IMR-90 (cell line): ENCODE results near the gene CRB1. TPM values are rescaled to one million over a fixed set of nuclear protein-coding genes. Genes with fewer than 3 reads are reported as not detected.

ENCODE experiments used
- ATAC-seq: fragments of 200-7000 bp; cut with Tn5 transposase; 2 replicates; pipeline ENCODE4 v1.9.1; 2020; ENCODE audit warnings: low read depth, mild to moderate bottlenecking, moderate library complexity
- BruUV-seq: library from RNA; stranded (reverse); fragments of 400-500 nt; replicated peaks from 2 replicates; lab custom pipeline; 2021; lab: Mats Ljungman, UMichigan
- CTCF ChIA-PET: fragments of 300-600 bp; formaldehyde crosslinking; extraction: SDS; loops from one replicate; lab custom pipeline; 2021; ENCODE audit warnings: antibody characterized with exemption; lab: Yijun Ruan, JAX
- POLR2A ChIA-PET: fragments of 300-600 bp; sonication (Branson Sonifier 250); formaldehyde crosslinking; loops from one replicate; lab custom pipeline; 2022; ENCODE audit warnings: antibody characterized with exemption; ENCODE audit not compliant: unreplicated experiment; lab: Charles Lee
- DNase-seq: peaks from one replicate; pipeline ENCODE4 v3.0.0; 2013
- H2AFZ ChIP-seq: replicated peaks from 2 replicates; pipeline ENCODE3; 2013; ENCODE audit warnings: low read length, mild to moderate bottlenecking; ENCODE audit not compliant: poor library complexity
- H2AK5ac ChIP-seq: 2 replicates; pipeline ENCODE4 v1.6.1; 2013; ENCODE audit warnings: low read depth, low read length, inconsistent platforms
- H2AK9ac ChIP-seq: replicated peaks from 2 replicates; pipeline ENCODE3; 2013; ENCODE audit warnings: mild to moderate bottlenecking, low read depth, low read length, moderate library complexity; ENCODE audit not compliant: poor library complexity
- H2BK120ac ChIP-seq: 2 replicates; pipeline ENCODE4 v1.6.1; 2013; ENCODE audit warnings: low read depth, low read length, inconsistent platforms
- H2BK15ac ChIP-seq: 3 replicates; pipeline ENCODE4 v1.6.1; 2013; ENCODE audit warnings: low read depth, low read length, inconsistent platforms
- H2BK20ac ChIP-seq: 2 replicates; pipeline ENCODE4 v1.6.1; 2013; ENCODE audit warnings: low read depth, mild to moderate bottlenecking, inconsistent platforms, low read length, moderate library complexity
- H2BK5ac ChIP-seq: 2 replicates; pipeline ENCODE4 v1.6.1; 2013; ENCODE audit warnings: mild to moderate bottlenecking, low read depth, low read length, inconsistent platforms; ENCODE audit not compliant: poor library complexity, severe bottlenecking
- H3K14ac ChIP-seq: replicated peaks from 2 replicates; pipeline ENCODE4 v1.6.1; 2013; ENCODE audit warnings: low read depth, low read length, inconsistent platforms
- H3K18ac ChIP-seq: 2 replicates; pipeline ENCODE4 v1.6.1; 2013; ENCODE audit warnings: low read depth, low read length, control low read depth
- H3K23ac ChIP-seq: 2 replicates; pipeline ENCODE4 v1.6.1; 2013; ENCODE audit warnings: low read depth, low read length, inconsistent platforms
- H3K27ac ChIP-seq: 2 replicates; pipeline ENCODE4 v1.5.1; 2013; ENCODE audit warnings: mild to moderate bottlenecking, control low read depth, low read length; ENCODE audit not compliant: insufficient read depth
- H3K27me3 ChIP-seq: 2 replicates; pipeline ENCODE4 v1.6.1; 2013; ENCODE audit warnings: low read length; ENCODE audit not compliant: control insufficient read depth, insufficient read depth
- H3K36me3 ChIP-seq: 2 replicates; pipeline ENCODE4 v1.6.1; 2013; ENCODE audit warnings: low read length, mixed read lengths; ENCODE audit not compliant: control insufficient read depth, insufficient read depth
- H3K4ac ChIP-seq: 2 replicates; pipeline ENCODE4 v1.6.1; 2013; ENCODE audit warnings: low read depth, low read length, inconsistent platforms
- H3K4me1 ChIP-seq: 2 replicates; pipeline ENCODE4 v1.6.1; 2013; ENCODE audit warnings: low read length, mixed read lengths; ENCODE audit not compliant: control insufficient read depth, insufficient read depth
- H3K4me2 ChIP-seq: 2 replicates; pipeline ENCODE4 v1.6.1; 2013; ENCODE audit warnings: low read depth, mild to moderate bottlenecking, control low read depth, low read length, moderate library complexity
- H3K4me3 ChIP-seq: 2 replicates; pipeline ENCODE4 v1.5.1; 2013; ENCODE audit warnings: low read depth, mild to moderate bottlenecking, control low read depth, low read length, moderate library complexity; ENCODE audit not compliant: insufficient read depth
- H3K56ac ChIP-seq: 2 replicates; pipeline ENCODE4 v1.6.1; 2013; ENCODE audit warnings: low read length, inconsistent platforms; ENCODE audit not compliant: insufficient read depth; ENCODE audit errors: extremely low read depth
- H3K79me1 ChIP-seq, 2 experiments: 2 replicates each; pipeline ENCODE4 v1.6.1; 2013; ENCODE audit warnings: low read length in 2 of 2, inconsistent platforms in 1 of 2, low read depth in 1 of 2
- H3K9ac ChIP-seq: 2 replicates; pipeline ENCODE4 v1.6.1; 2013; ENCODE audit warnings: low read depth, low read length, control low read depth
- H3K9me1 ChIP-seq: 2 replicates; pipeline ENCODE4 v1.6.1; 2013; ENCODE audit warnings: low read length, inconsistent platforms; ENCODE audit not compliant: insufficient read depth
- H3K9me3 ChIP-seq: 2 replicates; pipeline ENCODE4 v1.6.1; 2013; ENCODE audit warnings: low read length; ENCODE audit not compliant: control insufficient read depth, insufficient read depth
- H4K20me1 ChIP-seq: 2 replicates; pipeline ENCODE4 v1.6.1; 2013; ENCODE audit warnings: low read length, inconsistent platforms; ENCODE audit not compliant: insufficient read depth
- H4K5ac ChIP-seq: 2 replicates; pipeline ENCODE4 v1.6.1; 2013; ENCODE audit warnings: mild to moderate bottlenecking, low read depth, low read length, control low read depth
- H4K8ac ChIP-seq, 2 experiments: 2 replicates each; pipeline ENCODE4 v1.6.1; 2013; ENCODE audit warnings: low read depth in 2 of 2, low read length in 2 of 2, control low read depth in 1 of 2, inconsistent platforms in 1 of 2
- H4K91ac ChIP-seq: 2 replicates; pipeline ENCODE4 v1.6.1; 2013; ENCODE audit warnings: low read depth, low read length, inconsistent platforms; ENCODE audit not compliant: insufficient read depth
- BHLHE40 ChIP-seq: fragments of 150-350 bp; IDR thresholded peaks from 2 replicates; pipeline ENCODE4 v1.6.1; 2016; ENCODE audit warnings: mild to moderate bottlenecking, low read depth, low read length
- CEBPB ChIP-seq: IDR thresholded peaks from 2 replicates; pipeline ENCODE4 v1.6.1; 2012; ENCODE audit warnings: low read depth, low read length, improper control_type of control experiment
- CHD1 ChIP-seq: IDR thresholded peaks from 2 replicates; pipeline ENCODE4 v1.6.1; 2012; ENCODE audit warnings: low read depth, low read length, improper control_type of control experiment
- FOS ChIP-seq: fragments of 150-350 bp; IDR thresholded peaks from 2 replicates; pipeline ENCODE4 v1.6.1; 2016; ENCODE audit warnings: low read depth, low read length
- MAFK ChIP-seq: IDR thresholded peaks from 2 replicates; pipeline ENCODE4 v1.6.1; 2012; ENCODE audit warnings: low read depth, low read length, improper control_type of control experiment
- MAZ ChIP-seq: IDR thresholded peaks from 2 replicates; pipeline ENCODE4 v1.6.1; 2012; ENCODE audit warnings: low read depth, mild to moderate bottlenecking, low read length, improper control_type of control experiment, moderate library complexity, borderline replicate concordance
- MXI1 ChIP-seq: IDR thresholded peaks from 2 replicates; pipeline ENCODE4 v1.6.1; 2012; ENCODE audit warnings: low read depth, mild to moderate bottlenecking, low read length, moderate library complexity, borderline replicate concordance
- NFE2L2 ChIP-seq: fragments of 150-350 bp; IDR thresholded peaks from 2 replicates; pipeline ENCODE4 v1.6.1; 2016; ENCODE audit warnings: low read depth, mild to moderate bottlenecking, low read length
- POLR2A ChIP-seq: IDR thresholded peaks from 2 replicates; pipeline ENCODE4 v1.6.1; 2012; ENCODE audit warnings: mild to moderate bottlenecking, low read depth, low read length
- RAD21 ChIP-seq: IDR thresholded peaks from 2 replicates; pipeline ENCODE4 v1.6.1; 2012; ENCODE audit warnings: low read length, improper control_type of control experiment
- RCOR1 ChIP-seq: IDR thresholded peaks from 2 replicates; pipeline ENCODE4 v1.6.1; 2012; ENCODE audit warnings: mild to moderate bottlenecking, low read length, improper control_type of control experiment; ENCODE audit not compliant: insufficient replicate concordance
- RFX5 ChIP-seq: IDR thresholded peaks from 2 replicates; pipeline ENCODE4 v1.8.0; 2012; ENCODE audit warnings: low read depth, mild to moderate bottlenecking, low read length, moderate library complexity
- SMC3 ChIP-seq: fragments of 150-350 bp; IDR thresholded peaks from 2 replicates; pipeline ENCODE4 v1.6.1; 2016; ENCODE audit warnings: low read depth, mild to moderate bottlenecking, antibody characterized with exemption, low read length, moderate library complexity
- WGBS, 2 experiments: methylation state at CpG; one replicate each; pipeline versions ENCODE4 v1.1.5 to v1.1.7; 2013; ENCODE audit warnings: missing lambda C conversion rate in 2 of 2; ENCODE audit not compliant: insufficient read length in 1 of 2; ENCODE audit errors: extremely low coverage in 2 of 2; 5-methylcytosine and 5-hydroxymethylcytosine counted together
- dilution Hi-C: fragments of 300-500 bp; cut with HindIII; formaldehyde crosslinking; loops from one replicate; pipeline ENCODE4 v1.14.3; 2018; ENCODE audit warnings: low sequenced_read_pairs; ENCODE audit not compliant: unreplicated experiment
- in situ Hi-C: fragments of 300-500 bp; cut with MboI; formaldehyde crosslinking; loops from 3 replicates; pipeline ENCODE4 v1.14.3; 2019; ENCODE audit warnings: low sequenced_read_pairs, inconsistent platforms, mixed read lengths
- intact Hi-C: fragments of 100-400 bp; cut with micrococcal nuclease; formaldehyde crosslinking; loops from 2 replicates; pipeline ENCODE4 v1.10.0; 2022
- polyA plus RNA-seq, 3 experiments: library from polyadenylated mRNA; depleted of rRNA; stranded (reverse); fragments of >200 nt; gene quantifications; 2 replicates each; pipeline ENCODE4 v1.2.3, GENCODE V29; 2012; ENCODE audit warnings: low replicate concordance in 1 of 3
- total RNA-seq: library from RNA; depleted of rRNA; stranded (reverse); fragments of >200 nt; gene quantifications from 2 replicates; pipeline ENCODE4 v1.2.3, GENCODE V29; 2012
- TF ChIP-seq, protein P1 (sequence below): conservative IDR thresholded peaks from 2 replicates; pipeline ENCODE4 v1.5.1; 2012; ENCODE audit warnings: mild to moderate bottlenecking, low read depth, low read length, improper control_type of control experiment
- TF ChIP-seq, protein P2 (sequence below): fragments of 150-350 bp; IDR thresholded peaks from 2 replicates; pipeline ENCODE4 v1.6.1; 2016; ENCODE audit warnings: low read depth, mild to moderate bottlenecking, low read length, moderate library complexity, borderline replicate concordance
- TF ChIP-seq, protein P3 (sequence below): fragments of 150-350 bp; IDR thresholded peaks from 2 replicates; pipeline ENCODE4 v1.6.1; 2017; ENCODE audit warnings: mild to moderate bottlenecking, antibody characterized with exemption, low read length, low read depth

Gene CRB1
- total and polyA plus RNA-seq, 2 of the 4 experiments (the other 2 are of a cell fraction) = not detected

DNA sequence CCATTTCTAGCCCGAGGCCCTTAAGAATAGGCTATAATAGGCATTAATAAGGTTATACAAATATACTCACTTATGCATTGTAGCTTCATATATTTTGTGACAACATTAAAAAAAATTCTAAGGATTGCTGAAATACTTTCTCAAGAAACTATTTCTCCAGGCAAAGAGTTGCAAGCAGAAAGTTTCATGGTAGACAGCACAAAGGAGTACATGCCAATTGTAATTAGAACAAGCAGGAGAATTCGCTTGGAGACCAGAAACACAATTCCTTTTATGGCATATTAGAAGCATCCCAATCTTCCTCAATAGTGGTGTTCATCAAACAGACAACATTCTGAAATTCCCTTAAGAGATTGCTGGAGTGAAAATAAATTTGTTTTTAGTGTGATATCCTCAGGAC lies 122.8 kb downstream of the CRB1 start:
- Histone ChIP-seq H3K36me3 (no peaks in the 10 kb centered on the region), H2BK15ac (no peak overlapping the region), H4K91ac (no peak overlapping the region), H3K27me3 (no peaks in the 10 kb centered on the region; the same call in 1 of the 2 replicates), H2BK20ac (no peak overlapping the region), H3K14ac (no peak overlapping the region), H3K23ac (no peak overlapping the region), H3K27ac (no peak overlapping the region), H2AFZ (no peak overlapping the region), H3K9ac (no peak overlapping the region), H4K8ac (no peak overlapping the region), H3K18ac (no peak overlapping the region), H3K4ac (no peak overlapping the region), H2BK120ac (no peak overlapping the region), H3K9me1 (no peaks in the 10 kb centered on the region), H3K79me1 (no peaks in the 10 kb centered on the region), H3K4me3 (no peak overlapping the region), H2BK5ac (no peak overlapping the region), H3K9me3 (no peaks in the 10 kb centered on the region), H4K5ac (no peak overlapping the region), H3K4me1 (no peaks in the 10 kb centered on the region), H2AK9ac (no peak overlapping the region), H2AK5ac (no peak overlapping the region), H4K20me1 (no peaks in the 10 kb centered on the region), H3K4me2 (no peak overlapping the region), H3K56ac (no peak overlapping the region)
- ChIA-PET POLR2A (no interaction called here), CTCF (interaction anchor here (1.0 to 1.2 kb wide), 2 partner anchors 9 to 34 kb away, joined by 3 read pairs; no protein-coding TSS in a partner anchor)
- TF ChIP-seq, protein P1, sequence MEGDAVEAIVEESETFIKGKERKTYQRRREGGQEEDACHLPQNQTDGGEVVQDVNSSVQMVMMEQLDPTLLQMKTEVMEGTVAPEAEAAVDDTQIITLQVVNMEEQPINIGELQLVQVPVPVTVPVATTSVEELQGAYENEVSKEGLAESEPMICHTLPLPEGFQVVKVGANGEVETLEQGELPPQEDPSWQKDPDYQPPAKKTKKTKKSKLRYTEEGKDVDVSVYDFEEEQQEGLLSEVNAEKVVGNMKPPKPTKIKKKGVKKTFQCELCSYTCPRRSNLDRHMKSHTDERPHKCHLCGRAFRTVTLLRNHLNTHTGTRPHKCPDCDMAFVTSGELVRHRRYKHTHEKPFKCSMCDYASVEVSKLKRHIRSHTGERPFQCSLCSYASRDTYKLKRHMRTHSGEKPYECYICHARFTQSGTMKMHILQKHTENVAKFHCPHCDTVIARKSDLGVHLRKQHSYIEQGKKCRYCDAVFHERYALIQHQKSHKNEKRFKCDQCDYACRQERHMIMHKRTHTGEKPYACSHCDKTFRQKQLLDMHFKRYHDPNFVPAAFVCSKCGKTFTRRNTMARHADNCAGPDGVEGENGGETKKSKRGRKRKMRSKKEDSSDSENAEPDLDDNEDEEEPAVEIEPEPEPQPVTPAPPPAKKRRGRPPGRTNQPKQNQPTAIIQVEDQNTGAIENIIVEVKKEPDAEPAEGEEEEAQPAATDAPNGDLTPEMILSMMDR = no peak
- TF ChIP-seq NFE2L2 (no peak), RAD21 (no peak), POLR2A (no peak), SMC3 (no peak), FOS (no peak), CEBPB (no peak), RFX5 (no peak), RCOR1 (no peak), MAFK (no peak), MXI1 (no peak), CHD1 (no peak), BHLHE40 (no peak), MAZ (no peak)
- TF ChIP-seq, protein P2, sequence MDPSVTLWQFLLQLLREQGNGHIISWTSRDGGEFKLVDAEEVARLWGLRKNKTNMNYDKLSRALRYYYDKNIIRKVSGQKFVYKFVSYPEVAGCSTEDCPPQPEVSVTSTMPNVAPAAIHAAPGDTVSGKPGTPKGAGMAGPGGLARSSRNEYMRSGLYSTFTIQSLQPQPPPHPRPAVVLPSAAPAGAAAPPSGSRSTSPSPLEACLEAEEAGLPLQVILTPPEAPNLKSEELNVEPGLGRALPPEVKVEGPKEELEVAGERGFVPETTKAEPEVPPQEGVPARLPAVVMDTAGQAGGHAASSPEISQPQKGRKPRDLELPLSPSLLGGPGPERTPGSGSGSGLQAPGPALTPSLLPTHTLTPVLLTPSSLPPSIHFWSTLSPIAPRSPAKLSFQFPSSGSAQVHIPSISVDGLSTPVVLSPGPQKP = no peak
- TF ChIP-seq, protein P3, sequence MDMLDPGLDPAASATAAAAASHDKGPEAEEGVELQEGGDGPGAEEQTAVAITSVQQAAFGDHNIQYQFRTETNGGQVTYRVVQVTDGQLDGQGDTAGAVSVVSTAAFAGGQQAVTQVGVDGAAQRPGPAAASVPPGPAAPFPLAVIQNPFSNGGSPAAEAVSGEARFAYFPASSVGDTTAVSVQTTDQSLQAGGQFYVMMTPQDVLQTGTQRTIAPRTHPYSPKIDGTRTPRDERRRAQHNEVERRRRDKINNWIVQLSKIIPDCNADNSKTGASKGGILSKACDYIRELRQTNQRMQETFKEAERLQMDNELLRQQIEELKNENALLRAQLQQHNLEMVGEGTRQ = no peak
- WGBS, 2 experiments = no CpG with 5 or more reads among the region's 2 CpGs
- DNase-seq (no peak), ATAC-seq (no peak)
- no TSS peak for BruUV-seq
- intact Hi-C loops = no loop called here
- in situ Hi-C loops = no loop called here
- dilution Hi-C loops = no loop called here
